Karpas-422 (cell line): ENCODE data around the gene HMG20B. TPM values are rescaled to one million over a fixed set of nuclear protein-coding genes. Genes with fewer than 3 reads are reported as not detected.

Experiments
- DNase-seq: peaks from one replicate; pipeline ENCODE4 v3.0.0-alpha.2; 2015
- H2AFZ ChIP-seq: fragments of 200-600 bp; sonication (generic); 2 replicates; pipeline ENCODE4 v1.6.1; 2014; ENCODE audit warnings: antibody characterized with exemption, low read length, mixed read lengths
- H3K27ac ChIP-seq: fragments of 200-600 bp; sonication (generic); 2 replicates; pipeline ENCODE4 v1.5.1; 2014; ENCODE audit warnings: mild to moderate bottlenecking, low read length, moderate library complexity
- H3K27me3 ChIP-seq: fragments of 200-600 bp; sonication (generic); 2 replicates; pipeline ENCODE4 v1.6.1; 2014; ENCODE audit warnings: low read length, mixed read lengths
- H3K36me3 ChIP-seq: fragments of 200-600 bp; sonication (generic); 2 replicates; pipeline ENCODE4 v1.6.1; 2014; ENCODE audit warnings: low read length, mixed read lengths; ENCODE audit not compliant: insufficient read depth
- H3K4me1 ChIP-seq: fragments of 200-600 bp; sonication (generic); 2 replicates; pipeline ENCODE4 v1.6.1; 2014; ENCODE audit warnings: mild to moderate bottlenecking, low read length, mixed read lengths
- H3K4me2 ChIP-seq: fragments of 200-600 bp; sonication (generic); 2 replicates; pipeline ENCODE4 v1.6.1; 2014; ENCODE audit warnings: low read length, low read depth, mild to moderate bottlenecking; ENCODE audit not compliant: poor library complexity, severe bottlenecking
- H3K4me3 ChIP-seq: fragments of 200-600 bp; sonication (generic); 2 replicates; pipeline ENCODE4 v1.5.1; 2014; ENCODE audit warnings: mild to moderate bottlenecking, antibody characterized with exemption, low read length, mixed read lengths
- H3K79me2 ChIP-seq: fragments of 200-600 bp; sonication (generic); 2 replicates; pipeline ENCODE4 v1.6.1; 2014; ENCODE audit warnings: mild to moderate bottlenecking, low read length, mixed read lengths
- H3K9ac ChIP-seq: fragments of 200-600 bp; sonication (generic); 2 replicates; pipeline ENCODE4 v1.6.0; 2014; ENCODE audit warnings: low read length
- H3K9me2 ChIP-seq: fragments of 200-600 bp; sonication (generic), shearing (Covaris generic); replicated peaks from 2 replicates; pipeline ENCODE4 v1.6.0; 2014; ENCODE audit warnings: mild to moderate bottlenecking, low read length, moderate library complexity; ENCODE audit not compliant: insufficient read depth
- H3K9me3 ChIP-seq: fragments of 300-700, 200-600 bp; sonication (generic); 2 replicates; pipeline ENCODE4 v1.6.1; 2014; ENCODE audit warnings: low read length, mixed read lengths
- H4K20me1 ChIP-seq: fragments of 200-600 bp; sonication (generic); 2 replicates; pipeline ENCODE4 v1.6.1; 2014; ENCODE audit warnings: mild to moderate bottlenecking, antibody characterized with exemption, low read length, low read depth; ENCODE audit not compliant: insufficient read depth
- total RNA-seq: library from RNA; depleted of rRNA; stranded (reverse); fragments of >200 nt; shearing (Covaris generic); gene quantifications from 2 replicates; pipeline ENCODE4 v1.2.3, GENCODE V29; 2014; ENCODE audit warnings: low replicate concordance

The HMG20B gene
- total RNA-seq, 1 experiment from 2014 or later = 53.7 TPM

DNA sequence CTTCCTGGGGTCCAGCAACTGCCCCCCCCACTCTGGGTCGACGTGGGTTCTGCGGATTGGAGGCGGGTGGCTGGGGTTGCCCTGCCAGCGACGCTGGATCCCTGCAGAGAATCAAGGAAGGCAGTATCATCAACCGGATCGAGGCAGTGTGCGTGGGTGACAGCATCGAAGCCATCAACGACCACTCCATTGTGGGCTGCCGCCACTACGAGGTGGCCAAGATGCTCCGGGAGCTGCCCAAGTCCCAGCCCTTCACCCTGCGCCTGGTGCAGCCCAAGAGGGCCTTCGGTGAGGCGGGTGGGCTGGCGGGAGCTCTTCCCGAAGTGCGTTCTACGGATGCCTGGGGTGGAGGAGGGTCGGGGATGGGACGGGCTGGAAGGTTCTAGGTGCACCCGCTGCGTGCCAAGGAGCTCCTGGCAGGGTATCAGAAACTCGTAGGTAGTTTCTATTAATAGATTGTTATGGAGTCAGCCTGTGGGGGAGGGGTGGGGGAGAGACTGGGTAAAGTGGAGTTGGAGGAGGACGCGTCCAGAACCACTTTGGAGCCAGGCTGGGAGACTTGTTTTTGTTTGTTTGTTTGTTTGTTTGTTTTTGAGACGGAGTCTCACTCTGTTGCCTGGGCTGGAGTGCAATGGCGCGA lies 14.1 kb downstream of the HMG20B start:
- Histone ChIP-seq H3K9ac (no peak overlapping the region), H3K4me2 (no peak overlapping the region)

DNA sequence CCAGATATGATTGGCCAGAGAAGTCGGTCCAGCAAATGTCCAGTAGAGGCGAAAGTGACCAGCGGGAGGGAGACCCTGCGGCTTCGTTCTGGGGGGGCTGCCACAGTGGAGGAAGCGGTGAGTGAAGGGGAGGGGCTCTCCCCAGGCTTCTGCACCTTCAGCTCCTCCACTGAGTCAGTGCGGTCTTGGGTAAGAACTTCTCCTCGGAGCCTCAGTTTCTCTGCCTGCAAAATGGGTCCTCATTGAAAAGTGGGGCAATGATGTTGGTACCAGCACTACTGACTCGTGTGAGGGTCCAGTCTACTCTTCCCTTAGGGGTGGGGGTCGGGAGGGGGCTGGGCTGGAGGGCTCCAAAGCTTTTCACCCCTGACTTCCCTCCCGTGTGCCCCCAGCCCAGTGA lies 16.7 kb downstream of the HMG20B start:
- Histone ChIP-seq H3K9me3 (peaks cover 16% of the 10 kb centered on the region), H4K20me1 (no peaks in the 10 kb centered on the region), H3K27me3 (no peaks in the 10 kb centered on the region), H3K79me2 (no peaks in the 10 kb centered on the region), H3K4me2 (no peak overlapping the region), H3K9me2 (no peaks in the 10 kb centered on the region), H3K4me1 (no peaks in the 10 kb centered on the region), H3K36me3 (no peaks in the 10 kb centered on the region), H3K9ac (no peak overlapping the region), H2AFZ (no peak overlapping the region), H3K4me3 (no peak overlapping the region), H3K27ac (no peak overlapping the region)
- DNase-seq = peak; percentile 20

More for the DNA sequence above, 14.1 kb downstream of the HMG20B start:
- H3K27ac ChIP-seq = no peak overlapping the region
- DNase-seq = peak; percentile 10
- no peaks in the 10 kb centered on the region for H4K20me1 ChIP-seq
- no peaks in the 10 kb centered on the region for H3K9me2 ChIP-seq
- no peak overlapping the region for H2AFZ ChIP-seq
- no peaks in the 10 kb centered on the region for H3K79me2 ChIP-seq
- H3K27me3 ChIP-seq = no peaks in the 10 kb centered on the region
- no peaks in the 10 kb centered on the region for H3K36me3 ChIP-seq
- no peaks in the 10 kb centered on the region for H3K4me1 ChIP-seq
- H3K4me3 ChIP-seq = no peak overlapping the region
- peaks cover 10% of the 10 kb centered on the region; the same call in 1 of the 2 replicates for H3K9me3 ChIP-seq

DNA sequence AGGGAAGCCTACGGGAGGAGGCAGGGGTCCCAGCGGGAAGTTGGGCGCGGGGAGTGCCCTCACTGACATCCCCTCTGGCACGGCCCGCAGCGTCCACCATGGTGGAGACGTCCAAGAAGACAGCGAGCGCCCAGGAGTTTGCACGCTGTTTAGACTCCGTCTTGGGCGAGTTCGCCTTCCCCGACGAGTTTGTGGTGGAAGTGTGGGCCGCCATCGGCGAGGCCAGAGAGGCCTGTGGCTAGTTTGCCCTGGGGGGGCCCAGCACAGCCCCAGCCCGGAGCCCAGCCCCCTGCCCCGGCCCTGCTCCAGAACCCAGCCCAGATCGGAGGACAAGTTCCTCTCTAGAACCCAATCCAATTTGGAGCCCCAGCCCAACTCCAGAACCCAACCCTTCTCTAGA lies 17.2 kb downstream of the HMG20B start:
- no peak overlapping the region for H3K9ac ChIP-seq
- H3K27ac ChIP-seq = no peak overlapping the region
- H3K4me3 ChIP-seq = no peak overlapping the region
- no peaks in the 10 kb centered on the region for H3K4me1 ChIP-seq
- H3K79me2 ChIP-seq = no peaks in the 10 kb centered on the region
- H3K9me3 ChIP-seq = peaks cover 16% of the 10 kb centered on the region
- H3K9me2 ChIP-seq = no peaks in the 10 kb centered on the region
- no peaks in the 10 kb centered on the region for H3K27me3 ChIP-seq
- H3K4me2 ChIP-seq = no peak overlapping the region
- H3K36me3 ChIP-seq = no peaks in the 10 kb centered on the region
- DNase-seq = peak; percentile 16
- H2AFZ ChIP-seq = no peak overlapping the region
- no peaks in the 10 kb centered on the region for H4K20me1 ChIP-seq

DNA sequence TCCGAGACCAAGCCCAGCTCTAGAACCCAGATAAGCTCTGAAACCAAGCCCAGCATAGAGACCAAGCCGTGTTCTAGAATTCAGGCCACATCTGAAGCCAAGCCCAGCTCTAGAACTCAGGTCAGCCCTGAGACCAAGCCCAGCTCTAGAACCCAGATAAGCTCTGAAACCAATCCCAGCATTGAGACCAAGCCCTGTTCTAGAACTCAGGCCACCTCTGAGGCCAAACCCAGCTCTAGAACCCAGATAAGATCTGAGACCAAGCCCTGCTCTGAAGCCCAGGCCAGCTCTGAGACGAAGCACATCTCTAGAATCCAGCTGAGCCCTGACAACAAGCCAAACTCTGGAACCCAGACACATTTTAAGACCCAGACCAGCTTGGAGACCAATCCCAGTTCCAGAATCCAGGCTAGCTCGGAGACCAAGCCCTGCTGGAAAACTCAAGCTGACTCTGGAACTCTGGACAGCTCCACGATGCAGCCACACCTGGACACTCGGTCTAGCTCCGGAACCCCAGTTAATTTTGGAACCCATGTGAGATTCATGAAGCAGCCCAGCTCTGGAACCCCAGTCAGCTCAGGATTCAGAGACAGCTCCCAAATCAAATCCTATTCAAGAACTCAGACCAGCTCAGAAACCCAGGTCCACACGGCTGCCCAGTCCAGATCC lies 18.4 kb downstream of the HMG20B start:
- peak; percentile 36 for DNase-seq
- no peaks in the 10 kb centered on the region for H3K36me3 ChIP-seq
- H4K20me1 ChIP-seq = no peaks in the 10 kb centered on the region
- no peak overlapping the region for H2AFZ ChIP-seq
- no peaks in the 10 kb centered on the region for H3K9me2 ChIP-seq
- no peak overlapping the region for H3K27ac ChIP-seq
- H3K4me1 ChIP-seq = no peaks in the 10 kb centered on the region
- no peaks in the 10 kb centered on the region for H3K79me2 ChIP-seq
- H3K4me2 ChIP-seq = no peak overlapping the region
- peaks cover 16% of the 10 kb centered on the region for H3K9me3 ChIP-seq
- no peak overlapping the region for H3K9ac ChIP-seq
- no peaks in the 10 kb centered on the region for H3K27me3 ChIP-seq
- no peak overlapping the region for H3K4me3 ChIP-seq

DNA sequence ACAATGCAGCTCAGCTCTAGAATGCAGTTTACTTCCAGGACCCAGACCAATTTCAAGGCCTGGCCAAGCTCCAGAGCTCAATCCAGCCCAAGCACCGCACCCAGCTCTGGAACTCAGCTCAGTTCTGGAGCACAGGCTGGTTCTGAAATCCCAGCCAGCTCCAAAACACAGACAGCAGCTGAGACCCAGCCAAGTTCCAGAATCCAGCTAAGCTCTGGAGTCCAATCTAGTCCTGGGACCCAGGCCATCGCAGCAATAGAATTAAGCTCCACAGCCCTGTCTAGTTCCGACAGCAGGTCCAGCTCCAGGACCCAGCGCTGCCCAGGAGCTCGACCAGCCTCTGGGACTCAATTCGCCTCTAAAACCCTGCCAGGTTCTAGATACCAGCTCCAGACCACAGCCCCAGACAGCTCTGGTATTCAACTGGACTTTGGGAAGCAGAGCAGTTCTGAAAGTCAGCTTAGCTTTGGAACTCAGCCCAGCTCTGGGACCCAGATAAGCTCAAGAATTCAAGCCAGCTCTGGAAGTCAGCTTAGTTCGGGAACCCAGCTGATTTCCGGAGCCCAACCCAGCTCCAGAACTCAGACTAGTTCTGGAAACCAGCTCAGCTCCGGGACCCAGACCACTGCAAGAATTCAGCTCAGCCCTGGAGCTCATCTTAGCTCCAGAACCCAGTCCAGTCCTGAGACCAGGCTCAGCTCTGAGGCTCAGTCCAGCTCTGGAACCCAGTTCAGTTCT lies 19.3 kb downstream of the HMG20B start:
- H2AFZ ChIP-seq = no peak overlapping the region
- H3K9ac ChIP-seq = no peak overlapping the region
- no peak overlapping the region for H3K27ac ChIP-seq
- no peaks in the 10 kb centered on the region for H3K79me2 ChIP-seq
- peak; percentile 20 for DNase-seq
- peaks cover 16% of the 10 kb centered on the region for H3K9me3 ChIP-seq
- H3K36me3 ChIP-seq = no peaks in the 10 kb centered on the region
- no peaks in the 10 kb centered on the region for H4K20me1 ChIP-seq
- no peak overlapping the region for H3K4me3 ChIP-seq
- no peaks in the 10 kb centered on the region for H3K27me3 ChIP-seq
- H3K9me2 ChIP-seq = no peaks in the 10 kb centered on the region
- H3K4me2 ChIP-seq = no peak overlapping the region
- no peaks in the 10 kb centered on the region for H3K4me1 ChIP-seq

DNA sequence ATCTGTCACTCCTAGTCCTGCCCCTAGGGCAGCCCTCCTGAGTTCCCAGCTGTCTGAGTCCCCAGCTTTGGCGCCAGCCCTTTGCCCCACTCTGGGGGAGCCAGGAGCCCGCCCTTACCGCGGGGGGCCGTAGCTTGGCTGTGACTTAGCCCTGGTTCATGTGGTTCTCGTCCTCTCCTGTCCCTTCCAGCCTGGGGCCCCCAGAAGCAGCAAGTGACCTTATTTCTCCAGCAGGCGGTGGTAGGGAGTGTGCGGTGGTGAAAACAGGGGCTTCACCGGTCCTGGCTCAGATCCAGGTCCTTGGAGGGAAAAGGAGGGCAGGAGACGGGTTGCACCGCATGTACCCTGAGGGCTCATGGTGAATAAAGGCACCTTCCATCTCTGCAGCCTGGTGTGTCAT lies 20.4 kb downstream of the HMG20B start:
- H3K27me3 ChIP-seq = no peaks in the 10 kb centered on the region
- no peaks in the 10 kb centered on the region for H3K4me1 ChIP-seq
- H3K9ac ChIP-seq = no peak overlapping the region
- no peaks in the 10 kb centered on the region for H3K9me2 ChIP-seq
- peak; percentile 20 for DNase-seq
- no peak overlapping the region for H3K27ac ChIP-seq
- no peaks in the 10 kb centered on the region for H3K79me2 ChIP-seq
- no peak overlapping the region for H2AFZ ChIP-seq
- H3K9me3 ChIP-seq = peaks cover 16% of the 10 kb centered on the region
- no peaks in the 10 kb centered on the region for H3K36me3 ChIP-seq
- no peak overlapping the region for H3K4me2 ChIP-seq
- H4K20me1 ChIP-seq = no peaks in the 10 kb centered on the region
- no peak overlapping the region for H3K4me3 ChIP-seq

DNA sequence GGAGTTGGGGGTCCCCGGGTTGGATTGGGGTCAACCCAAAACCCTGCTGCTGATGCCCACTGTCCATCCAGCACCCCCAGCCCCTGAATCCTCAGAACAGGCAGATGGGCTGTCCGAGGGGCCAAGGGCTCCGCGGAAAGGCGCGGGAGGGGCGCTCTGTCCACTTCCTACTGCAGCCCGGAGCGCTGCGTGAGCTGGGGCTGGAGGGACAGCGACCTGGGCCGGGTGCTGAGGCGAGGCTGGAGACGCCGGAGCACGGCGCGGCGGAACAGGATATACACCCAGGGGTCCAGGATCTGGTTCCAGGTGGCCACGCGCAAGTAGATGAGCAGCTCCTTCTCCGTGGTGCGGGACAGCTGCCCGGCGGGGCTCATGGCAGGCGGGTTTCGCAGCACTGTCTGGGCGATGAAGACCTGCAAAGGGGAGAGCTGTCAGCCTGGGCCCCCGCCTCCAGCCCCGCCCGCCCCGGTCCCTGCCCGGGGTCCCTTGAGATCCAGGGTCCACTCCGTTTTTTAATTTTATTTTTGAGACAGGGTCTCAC lies 22.8 kb downstream of the HMG20B start:
- Histone ChIP-seq H2AFZ (no peak overlapping the region), H3K36me3 (no peaks in the 10 kb centered on the region), H3K27ac (no peak overlapping the region), H4K20me1 (no peaks in the 10 kb centered on the region), H3K4me1 (no peaks in the 10 kb centered on the region), H3K4me3 (no peak overlapping the region), H3K27me3 (no peaks in the 10 kb centered on the region), H3K79me2 (no peaks in the 10 kb centered on the region), H3K9me2 (no peaks in the 10 kb centered on the region), H3K4me2 (no peak overlapping the region), H3K9me3 (peaks cover 12% of the 10 kb centered on the region), H3K9ac (no peak overlapping the region)
- no peak for DNase-seq

DNA sequence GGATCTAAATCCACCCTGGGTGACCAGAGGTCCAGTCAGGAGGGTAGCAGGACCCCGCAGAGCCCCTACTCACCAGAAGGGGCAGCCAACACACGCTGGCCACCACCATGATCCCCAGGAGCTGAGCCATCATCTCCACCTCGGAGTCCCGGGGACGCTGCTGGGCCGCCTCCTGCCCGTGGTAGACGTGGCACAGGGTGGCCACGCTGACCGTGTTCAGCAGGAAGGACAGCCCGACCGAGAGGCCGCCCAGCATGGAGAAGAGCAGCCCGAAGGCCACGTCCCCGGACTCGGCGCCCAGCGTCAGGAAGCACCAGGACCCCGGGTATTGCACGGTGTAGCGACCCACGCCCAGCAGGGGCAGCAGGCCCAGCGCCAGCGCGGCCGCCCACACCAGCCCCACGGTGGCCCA lies 27.0 kb downstream of the HMG20B start:
- H3K27ac ChIP-seq = no peak overlapping the region
- peaks cover under 1% of the 10 kb centered on the region; the same call in 1 of the 2 replicates for H3K4me1 ChIP-seq
- H3K9me2 ChIP-seq = no peaks in the 10 kb centered on the region
- no peaks in the 10 kb centered on the region for H3K79me2 ChIP-seq
- H3K4me3 ChIP-seq = no peak overlapping the region
- no peaks in the 10 kb centered on the region for H4K20me1 ChIP-seq
- H3K9me3 ChIP-seq = no peaks in the 10 kb centered on the region
- H2AFZ ChIP-seq = no peak overlapping the region
- no peaks in the 10 kb centered on the region for H3K27me3 ChIP-seq
- no peaks in the 10 kb centered on the region for H3K36me3 ChIP-seq
- H3K9ac ChIP-seq = no peak overlapping the region
- no peak for DNase-seq
- no peak overlapping the region for H3K4me2 ChIP-seq
